HG03064 (cell line): ENCODE results near the gene BATF2.
"Not testable (repeated sequence)": the region's sequence is repeated elsewhere in the genome, so short reads cannot be mapped to it uniquely, and the experiment has no call there.

Source experiments
- ATAC-seq: cut with Tn5 transposase; IDR thresholded peaks from one replicate; pipeline ENCODE4 v1.9.1; 2021; ENCODE audit warnings: low read depth; ENCODE audit not compliant: unreplicated experiment

BATF2 gene

GRCh38 chr11:65013888-65014725 is 17.3 kb upstream of the BATF2 start, which contains the start of gene ARL2:
Gene ARL2 (plus strand): TSS chr11:65014160. CDS start chr11:65014208, 48 bp downstream.
- peak; percentile 71 for ATAC-seq

- peak; percentile 67 for ATAC-seq
Observed at GRCh38 chr11:65013130-65013887, 16.5 kb upstream of the BATF2 start.

- ATAC-seq = no peak
Observed at GRCh38 chr11:65008873-65009272, 12.1 kb upstream of the BATF2 start.

GRCh38 chr11:65008016-65008415 is 11.2 kb upstream of the BATF2 start:
- no peak for ATAC-seq

- ATAC-seq = not testable (repeated sequence)
Observed at GRCh38 chr11:65003968-65004367, 7.2 kb upstream of the BATF2 start.

- ATAC-seq = no peak
Observed at GRCh38 chr11:65003282-65003681, 6.5 kb upstream of the BATF2 start.

GRCh38 chr11:65002706-65003105 is 5.9 kb upstream of the BATF2 start:
- ATAC-seq = no peak

GRCh38 chr11:64999478-64999877 is 2.7 kb upstream of the BATF2 start:
- ATAC-seq = no peak

- no peak for ATAC-seq
Observed at GRCh38 chr11:64998690-64999431, 2.1 kb upstream of the BATF2 start.

GRCh38 chr11:64998141-64998540 is 1.4 kb upstream of the BATF2 start:
- ATAC-seq = no peak

GRCh38 chr11:64996327-64996709 is 453 bp downstream of the BATF2 start:
- ATAC-seq = no peak

- ATAC-seq = no peak
Observed at GRCh38 chr11:64994318-64994717, 2.5 kb downstream of the BATF2 start.

GRCh38 chr11:64990222-64990923 is 6.4 kb downstream of the BATF2 start:
- no peak for ATAC-seq

- ATAC-seq = no peak
Observed at GRCh38 chr11:64989416-64989815, 7.4 kb downstream of the BATF2 start.

GRCh38 chr11:64987998-64988854 is 8.5 kb downstream of the BATF2 start:
- ATAC-seq = no peak

- ATAC-seq = not testable (repeated sequence)
Observed at GRCh38 chr11:64983339-64983738, 13.4 kb downstream of the BATF2 start.

GRCh38 chr11:64976651-64977050 is 20.1 kb downstream of the BATF2 start:
- no peak for ATAC-seq

GRCh38 chr11:64974124-64974523 is 22.6 kb downstream of the BATF2 start:
- ATAC-seq = no peak

GRCh38 chr11:64971421-64972233 is 25.1 kb downstream of the BATF2 start, which contains the start of gene MAJIN:
Gene MAJIN (minus strand): TSS chr11:64972108. CDS start chr11:64959405, 12,703 bp downstream.
- no peak for ATAC-seq
